Activated CD8-positive, alpha-beta memory T cell treated with anti-CD3 and anti-CD28 coated beads, Interleukin-2, amount 50 U/mL, for 24 hours (primary cell): ENCODE data around the gene KCNE4.

Experiments
- DNase-seq: peaks from one replicate; pipeline ENCODE4 v3.0.0-alpha.2; 2020; ENCODE audit errors: extremely low read depth

The KCNE4 gene

GRCh38 chr2:223041527-223042109, 10.4 kb upstream of the KCNE4 start:
- DNase-seq, result no peak

GRCh38 chr2:223042284-223042683, 9.7 kb upstream of the KCNE4 start:
- DNase-seq, result no peak

- no peak for DNase-seq
These were observed 9.3 kb upstream of the KCNE4 start for GRCh38 chr2:223042704-223043118.

GRCh38 chr2:223043164-223043941, 8.6 kb upstream of the KCNE4 start:
- DNase-seq, result no peak

- no peak for DNase-seq
These were observed 7.7 kb upstream of the KCNE4 start for GRCh38 chr2:223044092-223044836.

GRCh38 chr2:223044916-223045700, 6.9 kb upstream of the KCNE4 start:
- no peak for DNase-seq

GRCh38 chr2:223046470-223047040, 5.4 kb upstream of the KCNE4 start:
- DNase-seq, result no peak

GRCh38 chr2:223047260-223047761, 4.7 kb upstream of the KCNE4 start:
- DNase-seq, result no peak

- DNase-seq, result no peak
These were observed 3.5 kb upstream of the KCNE4 start for GRCh38 chr2:223048519-223048918.

- no peak for DNase-seq
These were observed 2.6 kb upstream of the KCNE4 start for GRCh38 chr2:223049356-223049755.

GRCh38 chr2:223050188-223050587, 1.8 kb upstream of the KCNE4 start:
- no peak for DNase-seq

- DNase-seq, result no peak
These were observed 988 bp upstream of the KCNE4 start for GRCh38 chr2:223050900-223051504.

- no peak for DNase-seq
These were observed 826 bp downstream of the KCNE4 start for GRCh38 chr2:223052548-223053483.

GRCh38 chr2:223053484-223054192, 1.6 kb downstream of the KCNE4 start:
- DNase-seq, result no peak

- DNase-seq, result no peak
These were observed 2.3 kb downstream of the KCNE4 start for GRCh38 chr2:223054193-223054781.

- DNase-seq, result no peak
These were observed 3.1 kb downstream of the KCNE4 start for GRCh38 chr2:223055140-223055539.

GRCh38 chr2:223055836-223056235, 3.8 kb downstream of the KCNE4 start:
- no peak for DNase-seq

- DNase-seq, result no peak
These were observed 4.9 kb downstream of the KCNE4 start for GRCh38 chr2:223056701-223057418.
